GM21576 (cell line): Measurements from ENCODE around the gene AQP1.

ENCODE experiments used
- ATAC-seq: cut with Tn5 transposase; IDR thresholded peaks from one replicate; pipeline ENCODE4 v1.9.1; 2021; ENCODE audit warnings: mild to moderate bottlenecking, moderate library complexity; ENCODE audit not compliant: unreplicated experiment

The AQP1 gene

GRCh38 chr7:30918676-30919075 lies 7.0 kb downstream of the AQP1 start:
- ATAC-seq = no peak

- ATAC-seq = no peak
Measured at GRCh38 chr7:30920021-30920583, 8.4 kb downstream of the AQP1 start.

- no peak for ATAC-seq
Measured at GRCh38 chr7:30920584-30921539, 9.2 kb downstream of the AQP1 start.

- no peak for ATAC-seq
Measured at GRCh38 chr7:30921540-30922401, 10.1 kb downstream of the AQP1 start.

GRCh38 chr7:30922596-30922995 lies 10.9 kb downstream of the AQP1 start:
- no peak for ATAC-seq

GRCh38 chr7:30923009-30923773 lies 11.5 kb downstream of the AQP1 start:
- no peak for ATAC-seq

GRCh38 chr7:30923774-30924413 lies 12.2 kb downstream of the AQP1 start:
- ATAC-seq = no peak

GRCh38 chr7:30924624-30925023 lies 13.0 kb downstream of the AQP1 start:
- ATAC-seq = no peak

GRCh38 chr7:30925117-30925516 lies 13.5 kb downstream of the AQP1 start:
- ATAC-seq = no peak

GRCh38 chr7:30925913-30926312 lies 14.3 kb downstream of the AQP1 start:
- ATAC-seq = no peak

GRCh38 chr7:30926313-30926712 lies 14.7 kb downstream of the AQP1 start:
- ATAC-seq = no peak

GRCh38 chr7:30927040-30927439 lies 15.4 kb downstream of the AQP1 start:
- ATAC-seq = no peak

GRCh38 chr7:30927559-30927958 lies 15.9 kb downstream of the AQP1 start:
- ATAC-seq = no peak

- ATAC-seq = no peak
Measured at GRCh38 chr7:30928254-30928872, 16.7 kb downstream of the AQP1 start.

- no peak for ATAC-seq
Measured at GRCh38 chr7:30929686-30930085, 18.0 kb downstream of the AQP1 start.

GRCh38 chr7:30930621-30931020 lies 19.0 kb downstream of the AQP1 start:
- no peak for ATAC-seq

GRCh38 chr7:30931161-30931928 lies 19.7 kb downstream of the AQP1 start:
- ATAC-seq = no peak

GRCh38 chr7:30931929-30932540 lies 20.4 kb downstream of the AQP1 start:
- ATAC-seq = no peak

- ATAC-seq = no peak
Measured at GRCh38 chr7:30932562-30932961, 20.9 kb downstream of the AQP1 start.
